A204.1 (cell line): ENCODE measurements around the gene DCBLD1.

Source experiments
- FAIRE-seq: peaks from 2 replicates; lab custom pipeline; 2012; peaks lifted over from hg19 to GRCh38; lab: Jason Lieb, UNC

Gene DCBLD1

DNA sequence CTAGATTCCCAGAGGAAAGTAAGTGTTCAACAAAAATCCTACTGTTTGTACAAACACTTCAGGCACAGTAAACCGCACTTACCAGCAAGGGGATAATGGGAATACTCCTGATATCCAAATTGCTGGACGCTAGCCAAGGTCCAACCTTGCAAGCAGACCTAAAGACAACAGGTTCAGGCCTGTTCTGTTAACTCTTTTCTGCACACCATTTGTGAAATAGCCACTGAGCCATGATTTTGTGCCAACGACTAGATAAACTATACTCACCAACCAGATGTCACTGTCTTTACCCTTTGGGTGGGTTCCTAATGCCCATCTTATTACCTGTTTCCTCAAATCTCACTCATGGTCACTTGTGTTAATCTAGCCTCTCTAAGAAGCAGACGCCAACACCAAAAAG lies 76.3 kb downstream of the DCBLD1 start:
- no peak for FAIRE-seq

DNA sequence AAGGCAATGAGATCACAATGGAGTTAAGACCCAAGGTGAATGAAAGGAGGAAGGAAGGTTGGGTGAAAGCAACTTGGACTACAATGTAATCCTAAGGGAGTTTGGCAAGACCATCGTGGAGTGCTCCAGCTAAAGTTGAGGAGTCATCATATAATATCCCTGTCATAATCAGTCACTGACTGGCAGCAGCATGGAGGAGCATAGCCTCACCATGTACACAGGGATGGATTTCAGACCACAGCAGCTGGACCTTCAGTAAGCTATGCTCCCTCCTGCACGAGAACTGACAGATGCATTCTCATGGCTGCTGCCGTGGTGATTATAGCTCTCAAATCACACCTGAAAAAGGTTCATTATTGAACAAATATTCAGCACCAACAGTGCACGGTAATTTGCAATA lies 76.8 kb downstream of the DCBLD1 start:
- FAIRE-seq = no peak

DNA sequence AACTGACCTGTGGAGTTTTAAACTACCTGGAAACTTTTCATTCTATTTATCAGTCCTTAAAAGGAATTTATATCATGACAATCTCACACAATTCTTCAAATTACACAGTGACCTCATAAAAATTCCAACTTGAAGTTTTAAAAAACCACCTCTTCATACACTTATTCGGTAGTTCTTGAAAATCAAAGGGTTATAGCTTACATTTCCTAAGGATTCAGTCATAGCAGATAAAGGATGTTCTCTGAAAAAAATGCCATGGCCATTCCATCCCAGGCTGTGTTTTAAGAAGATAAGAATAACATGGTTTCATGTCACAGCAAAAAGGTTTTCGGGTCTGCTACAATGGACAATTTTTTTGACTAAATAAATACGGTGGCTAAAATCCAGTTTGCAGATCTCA lies 78.7 kb downstream of the DCBLD1 start:
- FAIRE-seq = no peak

- no peak for FAIRE-seq
Observed at GRCh38 chr6:117564681-117565080, 82.2 kb downstream of the DCBLD1 start.

DNA sequence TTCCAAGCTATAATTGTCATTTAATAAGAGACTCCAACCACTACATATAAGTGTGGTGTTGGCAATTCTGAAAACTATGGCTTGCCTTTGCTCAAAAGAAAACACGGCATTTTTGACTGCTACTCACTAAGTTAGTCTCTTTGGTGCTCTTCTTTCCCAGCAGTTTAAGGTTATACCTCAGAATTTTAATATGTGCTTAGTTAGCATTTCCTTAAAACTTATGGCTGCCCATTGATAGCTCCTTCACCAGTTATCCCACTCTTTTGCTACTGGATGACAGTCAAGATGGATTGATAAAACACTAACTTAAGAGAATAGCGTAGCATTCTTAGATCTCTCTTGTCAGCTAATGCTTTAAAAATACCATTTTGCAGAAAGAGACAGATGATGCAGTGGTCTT lies 85.8 kb downstream of the DCBLD1 start:
- no peak for FAIRE-seq

DNA sequence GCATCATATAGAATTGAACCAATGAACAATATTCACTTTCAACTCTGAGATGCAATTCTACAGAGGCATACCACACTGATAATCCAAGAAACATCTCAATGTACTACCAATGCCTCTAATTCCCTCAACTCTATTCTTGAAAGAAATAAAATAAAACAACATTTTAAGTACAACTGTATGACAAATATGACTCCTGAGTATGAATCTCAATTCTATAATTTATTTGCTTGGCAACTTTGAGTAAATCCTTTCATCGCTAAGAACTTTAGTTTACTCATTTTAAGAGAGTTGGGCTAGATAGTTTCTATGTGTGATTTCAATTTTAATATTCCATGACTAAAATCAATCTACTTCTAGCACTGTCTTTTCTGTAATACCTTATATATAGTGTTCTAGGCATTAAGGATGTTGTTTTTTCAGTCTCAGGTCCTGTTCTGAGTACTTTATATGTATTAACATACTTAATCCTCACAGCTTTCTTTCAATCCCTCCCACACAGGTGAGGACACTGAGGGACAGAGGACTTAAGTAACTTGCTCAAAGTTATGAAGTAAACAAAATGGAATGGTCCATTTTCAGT lies 86.4 kb downstream of the DCBLD1 start:
- no peak for FAIRE-seq

DNA sequence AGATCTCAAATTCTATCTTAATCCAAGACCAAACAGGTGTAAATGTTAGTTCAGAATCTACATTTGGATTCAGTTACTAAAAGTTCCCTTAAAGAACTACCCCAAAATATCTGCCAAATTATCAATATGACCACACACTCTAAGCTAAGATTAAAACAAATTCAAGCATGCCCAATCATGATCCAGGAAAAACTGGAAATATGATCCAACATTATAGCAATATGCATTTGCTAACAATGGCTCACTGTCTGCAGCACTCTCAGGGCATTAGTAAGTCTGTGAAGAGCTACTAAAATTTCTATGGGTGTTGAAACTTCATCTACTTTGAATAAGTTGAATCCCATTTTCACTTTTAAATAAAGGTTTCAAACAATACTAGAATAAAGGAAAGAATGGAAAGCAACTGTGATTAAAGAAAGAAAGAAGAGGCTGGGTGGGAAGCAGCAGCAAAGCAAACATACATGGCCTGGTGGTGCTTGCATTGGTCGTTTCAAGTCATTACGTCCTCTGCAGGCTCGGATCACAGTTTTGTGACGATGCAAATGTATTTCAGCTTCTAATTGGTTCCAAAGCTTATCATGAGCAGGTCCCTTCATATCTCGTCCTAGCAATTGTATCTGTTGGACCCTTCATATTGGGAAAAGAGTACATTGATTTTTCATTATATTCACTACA lies 90.7 kb downstream of the DCBLD1 start:
- no peak for FAIRE-seq

DNA sequence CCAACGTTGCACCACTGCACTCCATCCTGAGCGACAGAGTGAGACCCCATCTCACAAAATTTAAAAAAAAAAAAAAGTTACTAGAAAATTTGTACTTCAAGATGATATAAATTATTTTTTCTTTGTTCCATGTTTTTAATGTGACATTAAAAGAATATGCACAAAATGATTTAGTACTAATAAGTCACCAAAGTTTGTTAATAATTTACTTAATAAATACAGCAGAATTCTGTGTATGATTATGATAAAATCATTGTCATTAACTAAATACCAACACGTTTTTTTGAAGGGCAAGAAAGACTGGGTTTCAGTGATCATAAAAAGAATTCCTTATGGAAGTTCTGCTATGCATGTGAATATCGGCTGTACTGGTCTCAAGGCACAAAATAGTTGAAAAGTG lies 91.7 kb downstream of the DCBLD1 start:
- peak; percentile 43 for FAIRE-seq

DNA sequence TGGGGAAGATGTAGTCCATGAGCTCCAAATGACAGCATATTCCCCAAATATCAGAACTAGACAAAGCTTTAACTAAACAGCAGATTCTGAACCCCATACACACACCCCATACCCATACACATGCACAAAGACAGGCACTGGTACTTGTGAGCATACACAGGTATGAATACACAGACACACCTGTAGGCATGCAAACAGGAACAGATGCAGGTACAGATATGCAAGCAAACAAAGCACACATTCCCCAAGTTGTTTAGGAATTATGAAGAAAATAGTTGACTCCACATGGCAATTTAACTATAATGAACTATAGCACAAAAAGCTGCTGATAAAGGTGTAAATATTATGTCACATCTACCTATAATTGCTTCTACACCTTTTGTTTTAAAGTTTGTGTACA lies 103.2 kb downstream of the DCBLD1 start:
- FAIRE-seq = no peak

- FAIRE-seq = no peak
Observed at GRCh38 chr6:117590447-117590846, 108.0 kb downstream of the DCBLD1 start.

GRCh38 chr6:117591405-117591804 lies 108.9 kb downstream of the DCBLD1 start:
- FAIRE-seq = no peak

DNA sequence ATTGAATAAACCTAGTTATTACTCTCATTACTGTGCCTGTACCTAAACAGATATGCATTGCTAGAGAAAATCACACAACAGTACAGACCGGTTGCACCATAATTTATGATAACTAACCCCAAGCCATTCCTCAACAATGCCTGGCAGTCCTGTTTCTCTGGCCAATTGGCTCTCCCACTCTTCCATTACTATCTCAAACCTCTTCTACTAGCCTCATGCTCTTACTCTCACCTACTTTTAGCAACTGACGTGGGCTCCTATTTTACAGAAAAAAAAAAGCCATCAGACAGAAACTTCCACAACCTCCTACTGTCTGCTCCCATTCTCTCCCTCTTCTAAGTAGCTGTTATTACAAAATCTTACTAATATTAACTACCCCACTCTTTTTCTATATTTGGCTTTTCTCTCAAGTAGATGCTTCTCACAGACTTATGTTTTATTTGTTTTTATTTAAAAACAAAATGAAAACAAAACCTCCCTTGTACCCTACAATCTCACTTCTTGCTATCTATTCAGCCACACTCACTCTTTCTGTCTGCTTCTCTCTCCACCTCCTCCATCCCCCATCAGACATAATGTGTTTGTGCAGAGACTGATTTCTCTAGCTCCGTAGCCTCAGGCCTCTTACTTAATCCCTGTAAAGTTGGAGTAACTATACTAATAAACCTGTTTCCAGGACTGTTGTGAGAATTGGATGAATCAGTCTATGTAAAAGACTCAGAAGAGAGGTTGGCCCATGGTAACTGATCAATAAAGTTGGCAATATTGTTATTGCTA lies 110.7 kb downstream of the DCBLD1 start:
- FAIRE-seq = no peak

DNA sequence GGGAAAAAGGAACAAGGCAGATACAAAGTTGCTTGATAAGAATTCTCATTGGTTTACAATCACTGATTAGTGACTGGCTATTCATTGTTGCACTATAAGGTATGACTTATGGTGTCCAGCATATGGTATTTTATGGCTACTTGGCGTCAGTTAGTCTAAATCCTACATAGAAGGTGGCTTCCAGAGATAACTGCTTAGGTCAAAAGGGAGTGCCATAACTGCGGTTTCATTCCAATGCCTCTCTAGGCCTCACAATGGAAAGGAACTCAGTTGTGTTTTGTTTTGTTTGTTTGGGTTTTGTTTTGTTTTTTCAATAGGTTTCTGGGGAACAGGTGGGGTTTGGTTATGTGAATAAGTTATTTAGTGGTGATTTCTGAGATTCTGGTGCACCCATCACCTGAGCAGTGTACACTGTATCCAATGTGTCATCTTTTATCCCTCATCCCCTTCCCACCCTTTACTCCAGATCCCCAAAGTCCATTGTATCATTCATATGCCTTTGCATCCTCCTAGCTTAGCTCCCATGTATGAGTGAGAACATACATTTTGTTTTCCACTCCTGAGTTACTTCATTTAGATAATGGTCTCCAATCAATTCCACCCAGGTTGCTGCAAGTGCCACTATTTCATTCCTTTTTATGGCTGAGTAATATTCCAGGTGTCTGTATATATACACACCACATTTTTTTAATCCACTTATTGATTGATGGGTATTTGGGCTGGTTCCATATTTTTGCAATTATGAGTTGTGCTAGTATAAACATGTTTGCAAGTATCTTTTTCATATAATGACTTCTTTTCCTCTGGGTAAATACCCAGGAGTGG lies 112.8 kb downstream of the DCBLD1 start:
- FAIRE-seq = no peak

GRCh38 chr6:117597755-117598154 lies 115.3 kb downstream of the DCBLD1 start:
- FAIRE-seq = no peak
